GM19395 (cell line): ENCODE data around the gene NFRKB.
A peak's percentile ranks its signal among the peaks of the same experiment; 100 is the strongest.
"Not testable (repeated sequence)": the region's sequence is repeated elsewhere in the genome, so short reads cannot be mapped to it uniquely, and the experiment has no call there.

ENCODE experiments used
- ATAC-seq: cut with Tn5 transposase; IDR thresholded peaks from one replicate; pipeline ENCODE4 v1.9.1; 2021; ENCODE audit warnings: mild to moderate bottlenecking, moderate library complexity; ENCODE audit not compliant: unreplicated experiment

Gene NFRKB

DNA sequence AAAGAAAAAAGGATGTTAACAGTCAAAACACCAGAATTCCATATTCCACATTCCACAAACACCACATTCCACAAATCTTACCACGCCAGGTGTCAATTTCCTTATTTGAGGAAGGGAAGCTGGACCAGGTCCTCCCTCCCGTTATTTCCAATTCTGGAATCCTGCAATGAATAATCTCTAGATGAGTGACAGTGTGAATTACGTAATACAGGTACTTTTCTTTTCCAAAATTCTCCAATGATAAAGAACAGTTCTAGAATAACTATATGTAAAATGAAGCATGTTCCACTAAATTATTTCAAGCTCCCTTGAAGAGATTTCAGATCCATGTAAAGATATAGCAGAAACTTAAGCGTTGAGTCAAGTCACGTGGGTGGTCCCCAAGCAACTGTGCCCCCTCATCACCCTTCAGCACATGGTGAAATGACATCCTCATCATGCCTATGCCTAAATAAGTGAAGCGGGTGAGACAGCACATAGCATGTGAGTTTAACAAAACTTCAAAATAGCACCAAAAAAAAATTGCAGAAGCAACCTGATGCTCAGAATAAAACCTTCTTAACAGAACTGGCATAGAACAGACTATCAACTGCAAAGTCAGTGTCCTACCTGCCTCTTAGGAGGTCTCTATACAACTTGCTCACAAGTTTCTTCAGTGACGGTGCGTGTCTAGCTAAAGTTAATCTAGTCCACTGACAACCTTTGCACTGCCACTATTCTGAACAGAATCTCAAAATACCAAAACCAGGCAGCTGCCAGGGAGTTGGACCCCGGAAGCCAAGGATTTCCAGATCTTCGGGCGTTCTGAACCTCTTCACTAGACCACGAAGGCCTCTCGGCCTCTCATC lies 876 bp downstream of the NFRKB start:
- ATAC-seq, result peak; percentile 24

DNA sequence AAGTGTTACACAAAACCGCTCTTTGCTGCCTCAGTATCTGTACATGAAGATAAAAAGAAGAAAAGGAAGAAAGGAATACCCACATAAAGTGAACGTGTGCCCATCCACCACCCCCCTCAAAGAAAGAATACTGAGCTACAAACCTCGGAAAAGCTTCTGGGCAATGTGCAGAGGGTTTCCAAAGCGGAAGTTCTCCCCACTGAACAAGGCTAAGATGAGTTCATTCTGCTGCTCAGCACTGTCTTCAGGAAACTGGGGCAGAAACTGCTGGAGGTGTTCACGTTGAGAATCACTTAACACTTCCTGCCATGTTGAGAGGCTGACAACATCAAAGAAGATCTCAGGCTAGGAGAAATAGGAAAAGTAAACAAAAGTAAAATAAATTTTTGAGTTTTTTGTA lies 6.9 kb downstream of the NFRKB start:
- ATAC-seq, result no peak

DNA sequence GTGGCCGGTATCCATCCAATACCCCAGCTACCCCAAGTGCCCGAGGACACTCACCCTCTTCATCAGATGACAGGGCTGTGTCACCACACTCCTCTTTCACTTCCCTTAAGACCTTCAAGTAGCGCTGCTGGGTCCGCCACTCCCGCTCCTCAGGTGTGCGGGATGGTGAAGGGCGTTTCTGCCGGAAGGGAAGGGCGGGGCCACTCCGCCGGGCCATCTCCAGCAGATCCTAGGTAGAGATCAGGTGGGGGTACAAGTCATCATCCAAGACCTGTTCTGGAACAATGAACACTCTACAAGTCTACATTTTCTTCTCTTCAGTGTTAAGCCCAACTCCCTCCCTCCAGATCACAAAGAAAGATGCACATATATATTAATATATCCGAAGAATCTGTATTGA lies 10.0 kb downstream of the NFRKB start:
- ATAC-seq, result no peak

DNA sequence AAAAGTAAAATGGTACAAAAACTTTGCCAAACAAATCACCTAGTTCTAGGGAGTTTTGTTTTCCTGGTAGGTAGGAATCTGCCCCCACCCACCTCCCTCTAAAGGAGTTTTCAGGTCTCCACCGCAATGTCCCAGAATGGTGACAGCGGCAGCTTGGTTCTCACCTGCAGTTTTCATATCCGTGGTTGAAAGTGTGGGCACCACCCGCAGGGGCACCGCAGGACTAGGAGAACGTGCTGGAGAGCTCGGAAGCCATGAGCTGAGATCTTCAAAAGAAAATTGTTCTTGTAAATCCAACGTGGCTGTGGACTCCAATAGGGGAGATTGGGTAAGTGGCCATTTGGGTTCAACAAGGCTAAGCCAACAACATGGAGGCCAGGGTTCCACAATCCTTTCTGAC lies 10.8 kb downstream of the NFRKB start:
- no peak for ATAC-seq

DNA sequence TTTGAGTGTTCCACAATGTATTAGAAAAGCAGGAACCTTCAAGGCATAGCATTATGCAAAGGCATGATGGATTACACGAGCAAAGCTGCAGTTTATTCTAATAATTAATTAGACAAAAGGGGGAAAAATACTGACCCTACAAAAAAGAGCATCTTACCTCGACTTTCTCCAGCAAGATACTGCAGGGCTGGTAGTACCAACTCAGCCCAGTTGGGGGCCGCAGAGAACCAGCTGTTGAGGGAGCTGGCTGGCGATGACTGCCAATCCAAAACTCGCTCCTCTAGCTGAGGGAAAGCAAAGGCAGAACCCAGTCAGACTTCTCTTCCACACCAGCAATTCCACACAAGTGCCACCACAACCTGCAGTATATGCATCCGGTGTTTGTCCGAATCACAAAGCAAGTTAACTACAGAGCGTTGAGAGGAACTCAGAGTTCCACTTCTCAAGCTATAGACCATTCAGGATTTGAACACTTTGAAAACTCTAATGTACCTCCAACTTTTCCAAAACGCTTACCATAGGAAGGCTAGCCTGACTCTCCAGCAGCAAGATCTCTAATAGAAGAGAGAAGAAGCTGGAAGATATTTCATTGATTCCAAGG lies 13.7 kb downstream of the NFRKB start:
- no peak for ATAC-seq

DNA sequence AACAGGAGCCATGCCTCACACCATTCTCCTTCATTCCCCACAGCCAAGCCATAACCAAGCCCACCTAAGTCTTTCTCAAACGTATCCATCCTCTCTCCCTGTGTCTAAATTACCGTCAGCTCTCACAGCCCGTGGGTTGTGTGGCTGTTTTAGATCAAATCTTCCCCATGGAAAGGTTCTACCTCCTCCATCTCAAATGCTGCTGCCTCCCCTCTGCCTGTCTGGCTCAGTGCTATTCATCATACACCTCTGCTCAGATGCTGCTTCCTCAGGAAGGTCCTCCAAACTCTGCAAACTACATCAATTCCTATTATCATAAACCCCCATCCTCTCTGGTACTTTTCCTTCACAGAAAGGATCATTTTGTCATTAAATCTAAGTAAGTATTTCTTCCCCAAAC lies 15.1 kb downstream of the NFRKB start:
- ATAC-seq, result no peak

DNA sequence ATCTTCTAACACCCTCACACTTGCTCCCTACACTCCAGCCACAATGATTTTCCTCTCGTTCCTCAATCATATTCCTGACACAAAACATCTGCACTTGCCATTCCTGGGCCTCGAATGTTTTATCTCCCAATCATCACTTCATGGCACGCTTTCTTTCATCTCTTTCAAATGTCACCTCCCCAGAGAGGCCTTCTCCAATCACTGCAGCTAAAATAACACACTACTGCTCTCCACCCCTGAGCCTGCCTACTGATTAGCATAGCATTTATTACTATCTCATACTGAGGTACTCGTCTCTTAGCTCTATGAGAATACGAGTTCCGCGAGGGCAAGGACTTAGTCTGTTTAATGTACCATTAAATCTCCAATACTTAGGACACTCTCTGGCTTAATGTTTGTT lies 23.5 kb downstream of the NFRKB start:
- ATAC-seq, result no peak

DNA sequence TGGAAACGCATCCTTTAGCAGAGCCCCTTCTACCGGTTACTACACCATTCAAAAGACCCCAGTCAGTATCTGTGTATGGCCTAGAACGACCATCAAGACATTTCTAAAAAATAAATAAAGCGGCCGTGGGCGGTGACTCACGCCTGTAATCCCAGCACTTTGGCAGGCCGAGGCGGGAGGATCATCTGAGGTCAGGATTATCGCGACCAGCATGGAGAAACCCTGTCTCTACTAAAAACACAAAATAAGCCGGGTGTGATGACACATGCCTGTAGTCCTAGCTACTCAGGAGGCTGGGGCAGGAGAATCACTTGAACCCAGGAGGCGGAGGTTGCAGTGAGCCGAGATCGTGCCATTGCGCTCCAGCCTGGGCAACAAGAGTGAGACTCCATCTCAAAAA lies 26.8 kb downstream of the NFRKB start:
- not testable (repeated sequence) for ATAC-seq

DNA sequence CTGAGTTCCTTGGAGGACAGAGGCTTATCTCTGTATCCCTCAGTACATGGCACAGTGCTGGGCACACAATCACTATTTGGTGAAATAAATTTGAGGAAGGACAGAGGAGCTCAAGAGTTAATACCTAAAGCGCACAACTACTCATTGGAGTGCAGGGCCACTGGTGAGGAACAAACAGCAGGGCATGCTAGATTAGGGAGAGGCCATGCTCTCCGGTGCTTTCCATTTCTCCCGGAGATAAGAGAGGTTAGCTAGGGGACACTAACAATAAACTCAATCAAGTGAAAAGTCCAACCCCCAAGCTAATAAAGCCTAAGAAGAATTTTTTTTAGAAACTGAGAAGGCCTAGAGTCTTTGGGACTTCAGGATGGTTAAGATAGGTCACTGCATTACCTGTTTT lies 29.1 kb downstream of the NFRKB start:
- no peak for ATAC-seq

DNA sequence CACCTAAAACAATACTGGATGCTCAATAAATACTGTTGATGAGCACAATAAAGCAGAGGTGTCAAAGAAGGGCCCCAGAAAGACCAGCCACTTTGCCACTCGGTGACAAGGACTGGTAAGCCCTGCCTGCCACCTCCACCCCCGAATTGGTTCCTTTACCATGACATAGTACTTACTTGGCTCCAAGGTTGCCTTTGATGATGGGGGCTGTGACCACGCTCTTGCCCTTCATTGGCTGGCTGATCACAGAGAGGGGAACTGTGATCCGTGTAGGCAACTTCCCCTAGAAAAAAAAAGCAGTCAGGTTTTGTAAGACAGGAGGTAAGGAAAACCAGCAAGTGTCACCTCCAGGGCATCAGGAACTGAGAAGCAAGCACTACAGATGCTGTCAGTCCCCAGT lies 29.7 kb downstream of the NFRKB start:
- no peak for ATAC-seq

DNA sequence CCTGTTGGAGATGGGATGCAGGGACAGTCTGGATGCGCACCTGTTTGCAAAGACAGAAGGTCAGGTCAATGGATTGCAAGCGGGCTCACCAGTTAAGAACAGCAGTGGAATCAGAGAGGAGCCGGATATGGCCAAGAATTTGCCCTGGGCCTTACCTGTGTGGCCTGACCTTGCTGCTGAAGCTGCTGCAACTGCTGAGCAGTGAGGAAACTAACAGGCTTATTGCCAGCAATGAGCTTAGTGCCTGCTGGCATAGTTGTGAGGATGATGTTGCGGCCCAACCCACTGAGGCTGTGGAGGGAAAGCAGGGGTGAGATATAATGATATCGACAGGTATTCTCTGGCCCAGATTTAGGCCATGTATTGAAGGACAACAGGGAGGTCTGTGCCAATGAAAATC lies 30.6 kb downstream of the NFRKB start:
- no peak for ATAC-seq

DNA sequence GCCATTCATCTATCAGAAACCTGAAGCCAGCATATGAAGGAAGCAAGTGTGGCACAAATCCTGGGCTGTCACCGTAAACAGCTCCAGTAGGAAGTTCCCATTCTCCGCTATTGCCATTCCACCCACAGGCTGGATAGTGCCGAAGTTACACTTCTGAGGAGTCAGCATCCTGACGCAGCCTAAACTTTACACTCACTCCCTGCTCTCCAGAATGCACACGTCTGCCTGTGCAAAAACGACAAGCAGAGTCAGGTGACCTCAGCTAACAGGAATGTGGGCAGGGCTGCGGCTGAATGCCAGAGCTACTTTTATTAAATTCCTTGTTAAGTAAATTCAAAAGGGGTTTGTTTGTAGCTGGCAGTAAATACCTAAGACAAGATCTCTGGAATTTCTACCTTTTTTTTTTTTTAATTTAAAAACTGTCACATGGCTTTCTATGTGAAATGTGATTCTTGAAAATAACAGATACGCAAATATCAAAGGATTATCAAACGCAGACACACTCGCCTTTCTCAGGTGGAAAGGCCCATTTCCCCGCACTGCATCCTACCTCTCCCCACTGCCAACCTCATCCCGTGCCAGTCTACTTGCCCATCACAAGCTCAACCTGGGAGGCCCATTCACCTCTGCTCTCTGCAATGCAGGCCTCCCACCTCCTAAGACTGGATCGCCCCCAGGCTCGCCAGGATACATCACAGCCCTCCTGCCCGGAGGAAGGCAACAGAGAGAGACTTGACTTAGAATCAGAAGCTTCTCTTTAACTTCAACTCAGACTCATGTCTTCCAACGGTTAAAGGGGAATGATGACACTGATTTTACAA lies 33.5 kb downstream of the NFRKB start:
- no peak for ATAC-seq

DNA sequence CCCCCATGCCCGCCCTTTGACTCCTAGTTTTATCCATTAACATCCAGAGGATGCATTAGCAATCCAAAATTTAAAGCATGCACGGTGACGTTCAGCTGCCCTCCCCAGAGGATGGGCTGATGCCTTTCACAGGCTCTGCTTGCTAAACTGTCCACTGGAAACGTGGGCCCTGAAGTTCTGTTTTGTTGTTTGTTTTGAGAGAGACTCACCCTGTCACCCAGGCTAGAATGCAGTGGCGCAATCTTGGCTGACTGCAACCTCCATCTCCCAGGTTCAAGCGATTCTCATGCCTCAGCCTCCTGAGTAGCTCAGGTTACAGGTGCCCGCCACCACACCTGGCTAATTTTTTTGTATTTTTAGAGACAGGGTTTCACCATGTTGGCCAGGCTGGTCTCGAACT lies 39.3 kb downstream of the NFRKB start:
- ATAC-seq, result no peak

DNA sequence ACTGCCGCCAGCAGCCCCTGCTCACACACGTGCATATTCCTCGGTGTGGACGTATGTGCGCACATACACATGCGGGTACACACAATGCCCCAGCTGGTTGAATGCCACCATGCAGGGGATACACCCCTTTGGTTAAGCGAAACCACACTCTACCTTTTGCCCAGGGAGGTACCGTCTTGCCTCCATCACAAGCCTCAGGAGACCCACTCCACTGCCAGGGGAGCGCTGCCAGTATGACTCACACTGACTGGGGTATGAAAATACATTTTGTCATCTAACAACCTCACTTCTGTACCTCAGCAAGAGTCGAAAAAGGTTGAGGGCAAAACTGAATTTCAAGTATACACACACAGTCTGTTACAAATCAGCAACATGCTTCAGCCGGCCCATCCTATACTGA lies 40.3 kb downstream of the NFRKB start:
- no peak for ATAC-seq

DNA sequence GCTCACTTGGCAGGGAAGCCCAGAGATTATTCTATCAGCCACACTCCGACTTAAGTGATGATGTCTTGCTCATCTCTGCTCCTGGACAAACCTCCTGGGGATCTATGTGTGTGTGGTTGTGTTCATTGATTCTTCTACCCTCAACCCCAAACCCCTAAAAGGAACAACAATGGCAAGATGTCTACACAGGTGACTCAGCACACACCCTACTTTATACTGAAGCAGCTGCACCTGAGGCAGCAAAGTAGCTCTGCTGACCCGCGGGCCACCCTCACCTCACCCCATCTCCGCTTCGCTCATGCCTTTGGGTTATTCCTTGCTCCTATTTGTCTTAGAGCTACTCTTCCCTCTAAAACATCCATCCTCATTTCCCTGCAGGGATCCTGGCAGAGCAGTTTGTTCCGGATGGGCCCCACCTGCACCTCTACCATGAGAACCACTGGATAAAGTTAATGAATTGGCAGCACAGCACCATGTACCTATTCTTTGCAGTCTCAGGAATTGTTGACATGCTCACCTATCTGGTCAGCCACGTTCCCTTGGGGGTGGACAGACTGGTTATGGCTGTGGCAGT lies 41.1 kb downstream of the NFRKB start:
- no peak for ATAC-seq

DNA sequence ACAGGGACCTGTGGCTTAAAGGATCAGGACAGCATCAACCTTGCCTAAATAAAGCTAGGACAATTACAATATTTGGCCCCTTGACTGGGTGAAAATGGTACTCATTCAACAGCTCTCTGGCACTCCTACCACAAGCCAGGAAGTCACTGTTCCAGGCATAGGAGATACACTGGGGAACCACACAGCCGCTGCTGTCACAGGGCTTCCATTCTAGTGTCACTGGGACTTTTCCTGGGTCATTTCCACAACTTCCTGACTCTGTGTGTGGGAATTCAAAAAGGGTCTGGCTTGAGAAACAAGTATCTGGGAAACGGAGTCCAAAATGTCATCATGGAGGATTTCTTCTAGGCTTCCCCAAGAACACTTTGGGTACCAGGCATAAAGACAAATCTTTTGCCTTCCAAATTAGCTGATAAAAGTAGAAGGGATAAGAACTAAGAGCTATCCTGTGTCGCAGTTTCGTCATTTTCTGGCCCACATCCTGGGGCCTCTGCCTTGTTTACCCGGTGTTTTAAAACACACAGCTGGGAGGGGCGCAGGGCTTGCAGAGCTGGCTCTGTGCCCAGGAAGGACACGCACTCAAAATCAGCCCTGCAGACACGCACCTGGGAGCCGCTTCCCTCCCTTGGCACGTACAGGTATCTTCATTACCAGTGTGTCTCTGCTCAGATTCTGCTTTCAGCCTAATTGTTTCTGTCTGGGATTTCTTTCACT lies 41.7 kb downstream of the NFRKB start:
- no peak for ATAC-seq

DNA sequence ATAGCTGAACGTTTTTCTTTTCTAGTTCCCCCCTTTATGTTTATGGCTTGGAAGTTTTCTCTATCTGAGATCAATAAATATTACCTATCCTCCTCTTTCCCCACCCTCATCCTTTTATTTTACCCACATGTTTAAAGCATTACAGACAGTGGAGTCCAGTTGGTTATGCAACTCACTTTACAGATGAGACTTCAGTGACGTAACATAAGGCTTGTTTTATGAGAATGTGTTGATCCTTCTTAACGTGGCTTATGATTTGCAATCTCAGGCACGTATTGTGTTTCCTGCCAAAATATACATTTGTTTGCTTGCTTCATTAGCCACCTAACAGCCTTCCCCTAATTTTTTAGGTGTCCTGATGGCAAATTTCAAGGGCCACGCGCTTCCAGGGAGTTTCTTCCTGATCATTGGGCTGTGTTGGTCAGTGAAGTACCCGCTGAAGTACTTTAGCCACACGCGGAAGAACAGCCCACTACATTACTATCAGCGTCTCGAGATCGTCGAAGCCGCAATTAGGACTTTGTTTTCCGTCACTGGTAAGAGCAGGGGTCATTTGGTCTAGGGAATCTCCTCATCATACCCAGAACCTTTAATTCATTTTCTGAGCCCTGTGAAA lies 43.1 kb downstream of the NFRKB start:
- ATAC-seq, result no peak

DNA sequence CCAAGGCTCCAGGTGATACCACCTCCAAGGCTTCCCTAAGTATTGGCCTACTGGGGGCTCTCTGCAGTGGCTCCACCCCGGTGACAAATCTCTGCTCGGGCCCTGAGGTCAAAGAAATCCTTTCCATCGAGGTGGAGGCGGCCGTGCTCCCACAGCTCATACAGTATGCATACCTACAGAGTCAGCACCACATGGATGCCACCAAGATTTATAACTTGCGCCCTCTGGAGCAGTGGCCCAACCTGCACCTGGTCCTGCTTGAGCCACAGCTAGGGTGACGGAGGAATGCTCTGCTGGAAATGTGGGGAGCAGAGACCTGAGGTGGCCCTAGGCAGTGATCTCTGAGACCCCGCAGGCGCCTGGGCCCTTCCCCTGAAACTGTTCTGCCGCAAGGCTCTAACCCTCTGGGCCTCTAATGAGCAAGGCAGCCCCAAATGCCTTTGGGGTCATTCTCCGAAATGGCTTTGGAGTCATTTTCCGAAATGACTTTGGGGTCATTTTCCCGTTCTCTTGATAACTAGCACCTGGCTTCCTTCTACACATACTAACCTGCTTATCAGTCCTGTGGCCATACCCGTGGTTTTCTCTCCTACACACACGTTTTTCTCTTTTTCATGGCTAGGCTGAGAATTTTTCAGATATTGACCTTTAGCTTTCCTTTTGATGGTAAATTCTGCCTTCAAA lies 45.8 kb downstream of the NFRKB start:
- ATAC-seq, result no peak

DNA sequence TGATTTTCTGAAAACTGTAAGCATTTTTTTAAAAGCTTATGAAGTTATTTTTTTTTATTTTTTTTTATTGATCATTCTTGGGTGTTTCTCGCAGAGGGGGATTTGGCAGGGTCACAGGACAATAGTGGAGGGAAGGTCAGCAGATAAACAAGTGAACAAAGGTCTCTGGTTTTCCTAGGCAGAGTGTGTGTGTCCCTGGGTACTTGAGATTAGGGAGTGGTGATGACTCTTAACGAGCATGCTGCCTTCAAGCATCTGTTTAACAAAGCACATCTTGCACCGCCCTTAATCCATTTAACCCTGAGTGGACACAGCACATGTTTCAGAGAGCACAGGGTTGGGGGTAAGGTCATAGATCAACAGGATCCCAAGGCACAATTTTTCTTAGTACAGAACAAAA lies 48.0 kb downstream of the NFRKB start:
- ATAC-seq, result not testable (repeated sequence)
